SK-N-SH (cell line): ENCODE data around the gene TPM4. TPM values are rescaled to one million over a fixed set of nuclear protein-coding genes. Genes with fewer than 3 reads are reported as not detected.

Experiments
- CTCF ChIA-PET: fragments of 300-600, 350-600 bp; formaldehyde crosslinking; extraction: SDS; loops from one replicate; lab custom pipeline; 2021; lab: Yijun Ruan, JAX
- POLR2A ChIA-PET: fragments of 350-600 bp; sonication (Branson Sonifier 250); formaldehyde crosslinking; extraction: SDS; loops from one replicate; lab custom pipeline; 2020; ENCODE audit warnings: antibody characterized with exemption, inconsistent platforms; lab: Yijun Ruan, JAX
- DNase-seq: peaks from one replicate; pipeline ENCODE4 v3.0.0; 2012
- H2AFZ ChIP-seq: fragments of 200-600 bp; sonication (generic); 2 replicates; pipeline ENCODE4 v1.8.1; 2016; ENCODE audit warnings: antibody characterized with exemption, mild to moderate bottlenecking, low read depth
- H3F3A ChIP-seq: fragments of 200-600 bp; sonication (generic); replicated peaks from 2 replicates; pipeline ENCODE3; 2016; ENCODE audit warnings: antibody characterized with exemption, mild to moderate bottlenecking; ENCODE audit not compliant: insufficient read depth
- H3K27ac ChIP-seq, 2 experiments: fragments of 200-500 bp in 1 of 2; fragments of 200-600 bp in 1 of 2; sonication (Bioruptor generic) in 1 of 2; sonication (generic), shearing (Covaris generic) in 1 of 2; 2 replicates each; pipeline versions ENCODE4 v1.5.1 to v1.6.1; 2014 to 2016; ENCODE audit warnings: low read depth in 2 of 2, inconsistent platforms in 1 of 2, low read length in 1 of 2, mild to moderate bottlenecking in 1 of 2, mixed read lengths in 1 of 2
- H3K27me3 ChIP-seq: fragments of 200-600 bp; sonication (generic), shearing (Covaris generic); 2 replicates; pipeline ENCODE4 v1.6.1; 2016; ENCODE audit warnings: mixed run types; ENCODE audit not compliant: insufficient read depth
- H3K36me3 ChIP-seq, 2 experiments: fragments of 200-500 bp in 1 of 2; fragments of 200-600 bp in 1 of 2; sonication (Bioruptor generic) in 1 of 2; sonication (generic) in 1 of 2; replicated peaks in 1 of 2; 2 replicates each; pipeline versions ENCODE3 to v1.5.1; 2014 to 2016; ENCODE audit warnings: low read length in 1 of 2, mild to moderate bottlenecking in 1 of 2; ENCODE audit not compliant: insufficient read depth in 2 of 2, control insufficient read depth in 1 of 2
- H3K4me1 ChIP-seq, 2 experiments: fragments of 200-500 bp in 1 of 2; fragments of 200-600 bp in 1 of 2; sonication (Bioruptor generic) in 1 of 2; sonication (generic), shearing (Covaris generic) in 1 of 2; 2 replicates each; pipeline versions ENCODE4 v1.5.1 to v1.6.1; 2014 to 2016; ENCODE audit warnings: low read depth in 1 of 2, low read length in 1 of 2, mixed run types in 1 of 2; ENCODE audit not compliant: insufficient read depth in 2 of 2, control insufficient read depth in 1 of 2
- H3K4me2 ChIP-seq: fragments of 200-600 bp; sonication (generic), shearing (Covaris generic); 2 replicates; pipeline ENCODE4 v1.6.1; 2017; ENCODE audit warnings: mixed run types
- H3K4me3 ChIP-seq, 2 experiments: fragments of 200-500 bp in 1 of 2; fragments of 200-600 bp in 1 of 2; sonication (Bioruptor generic) in 1 of 2; sonication (generic), shearing (Covaris generic) in 1 of 2; 2 replicates each; pipeline versions ENCODE4 v1.5.1 to v1.8.1; 2014 to 2016; ENCODE audit warnings: low read depth in 2 of 2, inconsistent platforms in 1 of 2, low read length in 1 of 2, mild to moderate bottlenecking in 1 of 2, mixed read lengths in 1 of 2, moderate library complexity in 1 of 2
- H3K79me2 ChIP-seq: fragments of 200-600 bp; sonication (generic); 2 replicates; pipeline ENCODE4 v1.8.1; 2017; ENCODE audit warnings: mild to moderate bottlenecking; ENCODE audit not compliant: insufficient read depth
- H3K9ac ChIP-seq: fragments of 200-600 bp; sonication (generic); 2 replicates; pipeline ENCODE4 v1.6.1; 2017; ENCODE audit warnings: mixed run types
- H3K9me2 ChIP-seq: fragments of 200-600 bp; sonication (generic); 2 replicates; pipeline ENCODE4 v1.6.1; 2017; ENCODE audit warnings: mixed run types
- H3K9me3 ChIP-seq: fragments of 200-600 bp; sonication (generic); 2 replicates; pipeline ENCODE4 v1.6.1; 2017; ENCODE audit warnings: mixed run types, mild to moderate bottlenecking, moderate library complexity
- H4K20me1 ChIP-seq: fragments of 200-600 bp; sonication (generic); 2 replicates; pipeline ENCODE4 v1.6.1; 2017; ENCODE audit warnings: mild to moderate bottlenecking, mixed run types; ENCODE audit not compliant: insufficient read depth
- CHD2 ChIP-seq: fragments of 150-350 bp; IDR thresholded peaks from 2 replicates; pipeline ENCODE4 v1.6.1; 2018; ENCODE audit warnings: low read length; ENCODE audit not compliant: partially characterized antibody
- EZH2phosphoT487 ChIP-seq: fragments of 200-600 bp; sonication (generic); IDR thresholded peaks from 2 replicates; pipeline ENCODE4 v1.6.1; 2017; ENCODE audit warnings: low read depth, mixed run types, mild to moderate bottlenecking, antibody characterized with exemption, moderate library complexity, borderline replicate concordance
- FOXM1 ChIP-seq: IDR thresholded peaks from 2 replicates; pipeline ENCODE4 v1.4.0; 2012; ENCODE audit warnings: low read depth, mild to moderate bottlenecking
- JUND ChIP-seq: IDR thresholded peaks from 2 replicates; pipeline ENCODE4 v1.4.0; 2012
- MXI1 ChIP-seq: IDR thresholded peaks from 2 replicates; pipeline ENCODE4 v1.6.1; 2012; ENCODE audit warnings: mild to moderate bottlenecking, low read depth, low read length, improper control_type of control experiment
- REST ChIP-seq: IDR thresholded peaks from 2 replicates; pipeline ENCODE4 v1.6.1; 2012; ENCODE audit warnings: mild to moderate bottlenecking, low read depth, low read length, moderate library complexity
- YY1 ChIP-seq: IDR thresholded peaks from 2 replicates; pipeline ENCODE4 v1.4.0; 2012; ENCODE audit warnings: low read depth, mild to moderate bottlenecking
- WGBS: methylation state at CpG from one replicate; pipeline ENCODE4 v1.1.6; 2017; ENCODE audit warnings: low lambda C conversion rate; 5-methylcytosine and 5-hydroxymethylcytosine counted together
- polyA plus RNA-seq, 3 experiments: library from polyadenylated mRNA; depleted of rRNA; stranded (reverse); fragments of >200 nt; gene quantifications; 2 replicates each; pipeline ENCODE4 v1.2.3, GENCODE V29; 2012
- TF ChIP-seq, protein P1 (sequence below): fragments of 150-350 bp; IDR thresholded peaks from 2 replicates; pipeline ENCODE4 v1.6.1; 2016; ENCODE audit warnings: mild to moderate bottlenecking, low read depth, low read length
- TF ChIP-seq, protein P2 (sequence below): IDR thresholded peaks from 2 replicates; pipeline ENCODE4; 2012

TPM4 gene
- polyA plus RNA-seq, 1 of the 3 experiments (the other 2 are of a cell fraction) = 440 TPM

DNA sequence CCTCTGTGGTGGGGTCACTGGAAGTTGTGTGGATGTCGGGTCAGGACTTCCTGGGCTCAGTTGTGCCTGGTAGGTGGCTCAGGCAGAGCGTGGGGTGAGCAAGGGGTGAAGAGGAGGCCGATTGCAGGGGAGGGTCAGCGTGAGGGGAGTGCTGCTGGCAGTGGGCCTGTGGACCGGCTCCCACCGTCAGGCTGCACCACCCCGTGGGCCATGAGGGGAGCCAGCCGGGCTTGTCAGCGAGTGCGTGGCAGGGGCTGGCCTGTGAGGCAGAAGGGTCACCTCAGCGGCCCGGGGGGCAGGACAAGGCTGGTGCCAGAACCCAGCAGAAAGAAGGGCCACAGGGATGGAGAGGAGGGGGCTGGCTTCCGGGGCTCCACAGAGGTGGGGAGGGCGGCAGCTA, 48.7 kb downstream of the TPM4 start:
- 96% methylated on average over 14 of the region's 14 CpGs for WGBS
- Histone ChIP-seq H3F3A (no peaks in the 10 kb centered on the region), H2AFZ (no peak overlapping the region), H3K79me2 (peaks cover 6% of the 10 kb centered on the region; the same call in 1 of the 2 replicates), H3K9me3 (no peaks in the 10 kb centered on the region), H3K27me3 (no peaks in the 10 kb centered on the region), H3K36me3 (peaks cover 15 to 72% of the 10 kb centered on the region in 2 experiments), H3K9me2 (no peaks in the 10 kb centered on the region), H3K4me1 (no peaks in the 10 kb centered on the region), H4K20me1 (no peaks in the 10 kb centered on the region), H3K4me2 (no peak overlapping the region), H3K4me3 (no peak overlapping the region)
- DNase-seq = no peak
- ChIA-PET CTCF (interaction anchor here (1.1 kb wide), 1 partner anchor 83 kb away, joined by 3 read pairs; no protein-coding TSS in a partner anchor), POLR2A (no interaction called here)
- TF ChIP-seq, protein P1, sequence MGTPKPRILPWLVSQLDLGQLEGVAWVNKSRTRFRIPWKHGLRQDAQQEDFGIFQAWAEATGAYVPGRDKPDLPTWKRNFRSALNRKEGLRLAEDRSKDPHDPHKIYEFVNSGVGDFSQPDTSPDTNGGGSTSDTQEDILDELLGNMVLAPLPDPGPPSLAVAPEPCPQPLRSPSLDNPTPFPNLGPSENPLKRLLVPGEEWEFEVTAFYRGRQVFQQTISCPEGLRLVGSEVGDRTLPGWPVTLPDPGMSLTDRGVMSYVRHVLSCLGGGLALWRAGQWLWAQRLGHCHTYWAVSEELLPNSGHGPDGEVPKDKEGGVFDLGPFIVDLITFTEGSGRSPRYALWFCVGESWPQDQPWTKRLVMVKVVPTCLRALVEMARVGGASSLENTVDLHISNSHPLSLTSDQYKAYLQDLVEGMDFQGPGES = no peak
- TF ChIP-seq REST = no peak
- no peak for TF ChIP-seq JUND
- no peak for TF ChIP-seq FOXM1
- no peak for TF ChIP-seq EZH2phosphoT487
- TF ChIP-seq CHD2 = no peak
- TF ChIP-seq YY1 = no peak
- TF ChIP-seq, all 33 proteins: peak for 0
- no peak overlapping the region for H3K27ac ChIP-seq
- no peak overlapping the region for H3K9ac ChIP-seq

GRCh38 chr19:16125737-16126495, 49.6 kb downstream of the TPM4 start:
- no peaks in the 10 kb centered on the region for H3K27me3 ChIP-seq

More at GRCh38 chr19:16125737-16126495, 49.6 kb downstream of the TPM4 start:
- H3K9me3 ChIP-seq = no peaks in the 10 kb centered on the region
- H3F3A ChIP-seq = no peaks in the 10 kb centered on the region
- no peaks in the 10 kb centered on the region for H3K4me1 ChIP-seq
- ChIA-PET CTCF (interaction anchor here (0.8 to 1.2 kb wide), 3 partner anchors 8 to 84 kb away, joined by 3 to 4 read pairs (median 3); no protein-coding TSS in a partner anchor), POLR2A (no interaction called here)
- peaks cover 15 to 76% of the 10 kb centered on the region in 2 experiments for H3K36me3 ChIP-seq
- WGBS = 93% methylated on average over 3 of the region's 10 CpGs
- H3K9me2 ChIP-seq = no peaks in the 10 kb centered on the region
- H3K27ac ChIP-seq = no peak overlapping the region
- no peak overlapping the region for H3K4me2 ChIP-seq
- no peak for DNase-seq
- TF ChIP-seq, protein P2, sequence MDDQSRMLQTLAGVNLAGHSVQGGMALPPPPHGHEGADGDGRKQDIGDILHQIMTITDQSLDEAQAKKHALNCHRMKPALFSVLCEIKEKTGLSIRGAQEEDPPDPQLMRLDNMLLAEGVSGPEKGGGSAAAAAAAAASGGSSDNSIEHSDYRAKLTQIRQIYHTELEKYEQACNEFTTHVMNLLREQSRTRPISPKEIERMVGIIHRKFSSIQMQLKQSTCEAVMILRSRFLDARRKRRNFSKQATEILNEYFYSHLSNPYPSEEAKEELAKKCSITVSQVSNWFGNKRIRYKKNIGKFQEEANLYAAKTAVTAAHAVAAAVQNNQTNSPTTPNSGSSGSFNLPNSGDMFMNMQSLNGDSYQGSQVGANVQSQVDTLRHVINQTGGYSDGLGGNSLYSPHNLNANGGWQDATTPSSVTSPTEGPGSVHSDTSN = no peak
- TF ChIP-seq MXI1 = no peak
- no peaks in the 10 kb centered on the region for H4K20me1 ChIP-seq
- H2AFZ ChIP-seq = no peak overlapping the region
- no peak overlapping the region for H3K9ac ChIP-seq
- peaks cover 6% of the 10 kb centered on the region; the same call in 1 of the 2 replicates for H3K79me2 ChIP-seq
- H3K4me3 ChIP-seq = no peak overlapping the region
